Measurements from ENCODE around the gene GORAB.
A peak's percentile ranks its signal among the peaks of the same experiment; 100 is the strongest.

GORAB gene, protein sequence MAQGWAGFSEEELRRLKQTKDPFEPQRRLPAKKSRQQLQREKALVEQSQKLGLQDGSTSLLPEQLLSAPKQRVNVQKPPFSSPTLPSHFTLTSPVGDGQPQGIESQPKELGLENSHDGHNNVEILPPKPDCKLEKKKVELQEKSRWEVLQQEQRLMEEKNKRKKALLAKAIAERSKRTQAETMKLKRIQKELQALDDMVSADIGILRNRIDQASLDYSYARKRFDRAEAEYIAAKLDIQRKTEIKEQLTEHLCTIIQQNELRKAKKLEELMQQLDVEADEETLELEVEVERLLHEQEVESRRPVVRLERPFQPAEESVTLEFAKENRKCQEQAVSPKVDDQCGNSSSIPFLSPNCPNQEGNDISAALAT

DNA sequence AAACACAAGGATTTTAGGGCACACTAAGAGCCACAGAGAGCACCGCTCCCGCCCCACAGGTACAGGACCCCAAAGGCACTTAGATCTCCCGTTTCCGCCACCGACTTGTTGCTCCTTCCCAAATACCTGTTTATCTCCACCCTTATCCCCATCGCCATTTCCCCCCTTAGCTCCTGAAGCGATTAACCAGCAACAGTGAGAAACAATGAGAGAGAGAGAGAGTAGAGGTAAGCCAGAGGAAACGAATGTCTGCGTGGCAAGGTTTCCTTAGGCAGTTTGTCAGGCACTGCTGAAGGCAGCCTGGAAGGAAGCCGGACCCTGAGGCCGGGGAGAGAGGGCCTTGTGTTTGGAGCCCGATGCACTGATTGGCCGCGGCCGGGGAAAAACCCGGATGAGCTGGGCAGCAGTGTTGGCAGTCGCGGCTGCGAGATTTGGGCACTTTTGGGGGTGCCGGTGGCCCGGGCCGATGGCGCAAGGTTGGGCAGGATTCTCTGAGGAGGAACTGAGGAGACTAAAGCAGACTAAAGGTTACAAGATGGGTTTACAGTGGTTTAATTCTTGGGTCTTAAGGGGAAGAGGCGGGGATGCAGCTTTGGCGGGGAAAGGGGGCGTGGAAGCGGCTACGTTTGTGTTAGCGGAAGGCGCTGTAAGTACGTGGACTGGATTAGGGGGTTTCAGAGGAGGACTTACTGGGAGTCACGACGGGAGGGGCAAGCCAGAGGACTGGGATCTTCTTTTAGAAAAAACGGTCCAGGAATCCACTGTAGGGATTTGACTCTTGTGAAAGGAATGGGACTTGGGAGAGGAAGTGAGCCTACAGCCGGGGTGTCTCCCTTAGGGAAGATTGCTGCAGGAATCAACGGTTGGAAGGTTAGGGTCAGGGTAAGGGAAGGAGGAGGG, at the start of gene GORAB:
Gene GORAB, plus strand, starts transcription at position 409 of the 900 bp plus-strand sequence. Its CDS starts 58 bp downstream, at position 467.
- peak; percentile 96 for DNase-seq

DNA sequence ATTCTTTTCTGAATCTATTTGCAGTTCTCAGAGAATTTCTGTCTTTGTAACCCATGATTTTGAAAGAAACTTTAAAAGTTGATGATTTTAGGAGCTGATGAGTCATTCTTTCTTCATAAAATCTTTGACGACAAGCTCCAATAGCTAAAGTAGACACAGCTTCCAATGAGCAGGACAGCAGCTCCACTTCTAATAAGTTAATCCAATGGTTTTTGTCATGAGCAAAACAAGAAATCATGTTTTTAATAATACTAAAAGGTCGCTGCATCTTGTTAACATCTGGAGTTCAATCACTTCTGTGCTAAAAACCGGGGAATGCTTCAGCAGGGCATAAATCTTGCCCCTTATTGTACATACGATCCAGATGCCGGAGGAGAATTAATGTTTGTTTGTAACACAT, 48.9 kb upstream of the GORAB start:
- no peak for DNase-seq

DNA sequence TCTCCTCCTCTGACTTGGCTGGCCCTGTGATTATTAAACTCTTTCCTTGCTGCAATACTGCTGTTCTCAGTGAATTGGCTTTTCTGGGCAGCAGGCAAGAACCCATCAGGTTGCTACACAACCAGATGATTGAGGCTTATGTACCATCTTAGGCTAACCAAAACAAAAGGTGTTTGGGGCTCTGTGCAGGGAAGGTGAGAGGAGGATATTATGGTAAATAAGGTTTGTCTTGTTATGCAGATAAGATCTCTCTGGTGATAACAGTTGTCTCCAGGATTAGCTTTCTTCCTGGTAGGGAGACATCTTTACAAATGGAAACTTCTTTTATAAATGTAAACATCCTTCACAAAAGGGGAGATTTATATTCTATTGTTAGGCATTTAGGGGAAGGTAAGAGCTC, 44.5 kb upstream of the GORAB start:
- DNase-seq: no peak

DNA sequence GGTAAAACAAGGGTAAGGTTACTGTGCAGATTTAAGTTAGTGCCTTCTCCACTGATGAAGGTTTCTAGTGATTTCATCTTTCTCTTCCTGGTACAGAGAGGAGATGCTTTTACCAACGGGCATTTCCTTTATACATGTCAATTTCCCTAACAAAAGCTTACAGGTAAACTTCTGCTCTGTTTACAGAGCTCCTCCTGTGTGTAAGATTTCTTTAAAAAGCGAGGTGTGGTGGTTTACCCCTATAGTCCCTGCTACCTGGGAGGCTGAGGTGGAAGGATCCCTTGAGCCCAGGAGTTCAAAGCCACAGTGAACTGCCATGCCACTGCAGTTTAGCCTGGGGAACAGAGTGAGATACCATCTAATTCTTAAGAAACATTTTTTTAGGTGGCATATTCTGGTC, 40.7 kb upstream of the GORAB start:
- no peak for DNase-seq

DNA sequence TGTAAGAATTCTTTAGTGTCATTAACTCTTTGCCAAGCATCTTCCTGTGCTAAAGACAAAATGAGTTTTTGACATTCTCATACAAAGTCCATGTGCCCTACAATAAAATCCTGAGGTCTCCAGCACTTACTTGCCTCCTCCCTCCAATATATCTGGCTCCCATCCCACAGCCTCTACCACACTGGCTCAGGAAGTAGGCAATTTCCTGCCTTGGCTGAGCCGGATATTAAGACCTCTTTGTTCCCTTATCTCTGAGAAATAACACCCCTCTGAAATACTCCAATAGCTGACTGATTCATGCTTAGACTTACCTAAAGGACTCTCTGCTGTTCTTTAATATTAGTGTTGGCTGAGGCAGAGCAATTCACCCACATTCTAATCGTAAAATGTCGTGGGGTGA, 37.6 kb upstream of the GORAB start:
- DNase-seq: peak; percentile 44

DNA sequence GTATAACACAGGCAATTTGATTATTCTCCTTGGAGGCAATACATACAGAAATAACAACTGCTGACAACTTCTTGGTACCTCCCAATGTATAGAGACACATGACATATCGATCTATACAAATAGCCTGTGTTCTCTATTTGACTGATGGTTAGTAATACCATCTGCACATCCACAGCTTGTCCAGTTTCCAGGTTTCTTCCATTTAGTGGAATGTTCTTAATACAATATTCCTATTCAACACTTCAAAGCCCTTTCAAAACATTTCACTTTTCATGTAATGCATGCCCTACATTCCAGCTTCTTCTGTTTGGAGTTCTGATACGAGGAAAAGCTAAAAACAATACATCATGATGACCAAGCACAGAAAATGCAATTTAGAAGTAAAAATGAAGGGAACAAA, 37.0 kb upstream of the GORAB start:
- DNase-seq: no peak

DNA sequence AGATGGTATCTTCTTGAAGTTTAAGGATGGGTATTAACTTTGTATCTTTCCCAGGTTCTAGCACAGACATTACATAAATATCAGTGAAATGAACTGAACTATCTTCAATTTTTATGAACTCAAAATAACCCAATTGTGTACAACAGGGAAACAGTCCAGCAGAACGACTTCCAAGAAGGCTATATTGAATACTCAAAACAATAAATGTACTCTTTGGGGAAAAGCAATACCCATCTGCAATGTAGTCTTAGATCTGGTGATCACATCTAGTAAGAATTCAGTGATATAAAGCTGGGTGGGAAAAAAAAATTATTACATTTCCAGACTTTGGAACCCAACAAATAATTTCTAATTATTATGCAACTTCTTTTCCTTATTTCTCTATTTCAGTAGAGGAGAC, 33.1 kb upstream of the GORAB start:
- no peak for DNase-seq

DNA sequence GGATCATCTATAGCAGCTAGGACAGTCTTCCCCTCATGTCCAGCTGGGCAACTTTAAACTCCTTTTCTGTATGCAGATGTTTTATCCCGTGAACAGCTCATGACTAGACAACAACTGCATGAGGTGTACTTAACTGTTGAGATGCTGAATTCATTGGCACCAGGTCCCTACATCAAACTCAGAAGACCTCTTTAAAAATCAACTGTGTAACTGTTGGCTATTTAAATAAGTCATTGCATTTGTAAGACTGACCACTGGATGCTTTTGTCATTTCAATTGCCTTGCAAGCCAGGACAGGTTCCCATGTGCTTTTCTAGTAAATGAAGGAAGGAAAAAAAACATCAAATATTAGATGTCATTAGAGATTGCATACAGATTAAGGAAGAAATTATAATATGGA, 28.3 kb upstream of the GORAB start:
- no peak for DNase-seq

DNA sequence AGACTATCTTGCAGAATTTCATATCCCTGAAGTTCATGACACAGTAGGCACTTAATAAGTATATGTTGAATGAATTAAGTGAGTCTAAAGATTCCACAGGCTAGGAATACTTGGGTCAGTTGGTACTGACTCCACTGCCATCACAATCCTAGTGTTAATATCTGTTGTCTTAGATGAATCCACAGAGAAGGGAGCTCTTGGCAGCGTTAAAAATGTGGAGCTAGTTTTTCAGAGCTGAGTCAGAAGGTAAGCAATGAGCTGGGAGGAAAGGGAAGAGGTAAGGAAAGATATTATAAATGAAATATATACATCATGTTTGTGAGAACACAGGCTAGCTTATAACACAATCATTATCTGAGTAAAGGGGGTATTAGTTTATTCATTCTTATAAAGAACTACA, 21.8 kb upstream of the GORAB start:
- DNase-seq: no peak

DNA sequence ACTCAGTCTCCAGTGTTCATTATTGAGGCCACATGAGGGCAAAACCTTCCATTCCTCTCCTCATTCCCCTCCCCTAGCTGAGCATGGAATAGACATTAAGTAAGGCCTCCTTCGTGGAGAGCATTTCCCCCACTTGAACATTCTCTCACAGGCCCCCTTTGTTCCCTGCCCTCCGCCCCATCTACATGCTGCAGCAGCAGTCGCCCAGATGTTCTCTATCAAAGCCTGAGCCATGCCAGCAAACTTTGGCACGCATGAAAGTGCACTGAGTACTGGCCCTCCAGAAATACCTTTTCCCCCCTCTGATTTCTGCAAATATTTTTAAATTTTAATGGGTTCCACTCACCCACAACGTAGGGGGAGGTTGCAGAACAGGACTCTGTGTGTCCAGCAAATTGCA, 20.9 kb upstream of the GORAB start:
- peak; percentile 35 for DNase-seq

DNA sequence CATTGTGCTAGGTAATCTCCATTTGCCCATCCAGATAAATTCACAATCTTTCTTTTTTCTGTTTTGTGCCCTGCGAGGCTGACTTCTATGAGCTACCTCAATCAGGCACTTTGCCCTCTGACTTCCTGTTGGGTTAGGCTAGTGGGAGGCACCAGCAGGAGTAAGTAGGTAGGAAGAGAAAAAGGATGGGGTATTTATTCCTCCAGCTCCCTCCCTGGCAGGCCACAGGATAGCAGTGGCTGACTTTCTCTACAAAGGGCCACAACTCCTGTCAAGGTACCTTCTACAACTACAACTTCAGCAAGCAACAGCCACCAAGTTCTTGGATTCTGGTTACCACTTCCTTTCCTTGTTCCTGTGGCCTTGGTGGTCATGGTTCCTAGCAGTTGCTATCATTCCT, 18.8 kb upstream of the GORAB start:
- DNase-seq: no peak

DNA sequence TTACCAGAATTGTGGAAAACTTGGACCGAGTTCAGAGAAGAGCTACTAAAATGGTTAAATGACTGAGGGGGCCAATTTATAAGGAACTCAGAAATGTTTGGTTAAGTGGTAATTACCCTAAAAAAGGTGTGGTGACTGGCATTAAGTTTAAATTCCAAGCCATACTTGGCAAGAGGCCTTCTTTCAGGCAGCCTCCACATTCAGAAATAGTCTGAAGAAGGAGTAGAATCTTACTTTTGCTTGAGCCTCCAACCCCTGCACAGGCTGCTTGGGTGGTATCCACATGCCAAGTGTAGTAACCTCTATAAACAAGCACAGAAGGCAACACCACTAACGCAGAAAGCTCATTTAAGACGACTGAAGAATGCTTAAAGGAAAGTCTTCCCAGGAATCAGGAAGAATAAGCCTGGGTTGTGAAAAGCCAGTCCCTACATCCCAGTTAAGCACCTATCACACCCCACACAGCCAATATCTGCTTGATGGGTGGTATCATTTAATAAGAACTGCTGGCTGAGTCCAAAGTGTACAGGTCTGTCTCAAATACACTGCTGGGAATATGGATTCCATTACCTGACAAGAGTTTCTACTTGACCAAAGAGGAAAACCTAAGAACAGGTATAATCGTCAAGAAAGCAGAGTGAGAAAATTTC, 13.7 kb upstream of the GORAB start:
- DNase-seq: no peak

DNA sequence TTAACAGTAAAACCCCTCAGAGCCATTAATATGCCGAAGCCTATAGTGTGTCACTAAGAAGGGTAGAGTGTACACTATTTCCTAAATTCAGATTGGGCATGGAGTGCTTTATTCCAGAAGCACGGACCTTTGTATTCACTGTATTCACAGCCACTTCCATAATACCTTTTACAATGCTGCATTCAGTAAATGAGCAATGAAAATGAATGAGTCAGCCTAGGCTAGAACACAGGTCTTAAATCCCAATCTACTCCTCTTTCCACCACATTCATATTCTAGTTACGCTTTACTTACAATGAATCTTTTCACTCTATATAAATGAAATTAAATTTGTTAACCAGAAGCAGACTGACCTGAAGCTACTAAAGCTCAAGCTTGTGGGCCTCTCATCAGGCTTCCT, 13.0 kb upstream of the GORAB start:
- DNase-seq: no peak

DNA sequence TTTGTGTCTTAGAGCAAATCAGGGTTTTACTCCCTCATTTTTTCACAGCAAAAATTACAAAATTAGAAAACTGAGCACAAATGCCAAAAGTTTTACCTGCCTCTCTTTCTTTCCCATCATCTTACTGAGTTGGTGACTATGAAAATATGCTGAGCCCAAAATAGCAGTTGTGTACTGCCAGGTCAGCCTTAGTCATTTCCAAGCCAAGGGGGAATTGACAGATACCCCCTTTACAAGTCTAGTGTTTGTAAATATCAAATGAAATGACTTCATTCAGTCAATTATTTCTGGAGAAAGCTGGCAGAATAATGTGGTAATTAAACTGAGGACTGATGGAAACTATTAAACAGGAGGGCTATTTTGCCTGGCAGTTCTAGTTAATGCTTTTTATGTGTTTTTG, 11.4 kb upstream of the GORAB start:
- DNase-seq: no peak

DNA sequence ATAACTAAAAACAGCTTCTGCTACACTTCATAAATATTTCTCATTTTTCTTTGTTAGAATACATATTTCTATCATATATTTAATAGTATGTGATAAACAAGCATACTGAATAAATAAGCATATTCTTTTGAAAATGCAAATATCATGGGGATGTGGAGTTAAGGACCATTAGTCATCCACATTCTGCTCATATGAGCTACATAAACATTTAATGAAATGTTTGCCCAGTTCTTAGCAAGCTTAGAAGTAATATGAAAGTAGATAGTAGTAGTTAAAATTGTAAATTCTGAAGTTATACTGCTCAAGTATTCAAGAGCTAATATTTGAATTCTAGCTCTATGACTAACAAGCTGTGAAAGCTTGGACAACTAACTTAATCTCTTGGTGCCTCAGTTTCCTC, 10.1 kb upstream of the GORAB start:
- DNase-seq: no peak

DNA sequence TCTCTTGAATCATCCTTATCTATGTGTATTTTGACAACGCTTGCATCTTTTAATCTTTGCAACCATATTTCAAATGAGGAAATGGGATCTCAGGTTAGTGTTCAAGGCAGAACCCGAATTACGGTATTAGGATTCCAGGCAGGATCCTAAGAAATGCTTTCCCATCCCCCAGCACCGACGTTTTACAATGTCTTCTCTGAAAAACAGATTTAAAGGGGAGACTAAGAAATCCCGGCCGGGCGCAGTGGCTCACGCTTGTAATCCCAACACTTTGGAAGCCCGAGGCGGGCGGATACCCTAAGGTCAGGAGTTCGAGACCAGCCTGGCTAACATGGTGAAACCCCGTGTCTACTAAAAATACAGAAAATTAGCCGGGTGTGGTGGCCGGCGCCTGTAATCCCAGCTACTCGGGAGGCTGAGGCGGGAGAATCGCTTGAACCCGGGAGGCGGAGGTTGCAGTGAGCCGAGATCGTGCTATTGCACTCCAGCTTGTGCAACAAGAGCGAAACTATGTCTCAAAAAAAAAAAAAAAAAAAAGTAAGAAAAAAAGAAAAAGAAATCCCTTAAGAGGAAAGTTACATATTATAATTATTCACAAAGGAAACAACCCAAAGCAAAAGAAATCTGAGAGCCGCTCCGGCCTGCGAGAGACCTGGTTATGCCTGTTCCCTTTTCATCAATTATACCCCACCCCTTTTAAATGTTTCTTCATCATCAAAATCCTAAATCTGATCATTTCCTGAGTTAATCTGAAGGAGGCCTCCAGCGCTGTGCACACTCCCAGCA, 801 bp upstream of the GORAB start:
- DNase-seq: peak; percentile 34

DNA sequence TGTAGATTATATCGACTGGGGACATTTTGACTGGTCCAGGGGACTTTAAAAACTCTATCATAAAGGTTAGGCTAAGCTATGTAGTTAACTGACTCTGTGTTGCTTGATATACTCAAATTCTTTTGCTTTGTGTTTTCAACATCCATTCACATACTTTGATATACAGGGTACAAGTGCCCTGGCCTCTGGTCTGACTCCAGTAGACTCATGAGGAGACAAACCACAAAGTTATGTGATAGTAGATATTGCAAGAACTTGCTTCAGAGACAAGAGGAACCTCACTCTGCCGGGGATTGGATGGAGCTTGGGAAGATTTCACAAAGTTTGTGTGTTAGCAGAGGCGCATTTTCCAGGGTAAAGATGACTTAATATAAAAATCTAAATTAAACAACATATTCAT, 1.3 kb downstream of the GORAB start:
- no peak for DNase-seq

DNA sequence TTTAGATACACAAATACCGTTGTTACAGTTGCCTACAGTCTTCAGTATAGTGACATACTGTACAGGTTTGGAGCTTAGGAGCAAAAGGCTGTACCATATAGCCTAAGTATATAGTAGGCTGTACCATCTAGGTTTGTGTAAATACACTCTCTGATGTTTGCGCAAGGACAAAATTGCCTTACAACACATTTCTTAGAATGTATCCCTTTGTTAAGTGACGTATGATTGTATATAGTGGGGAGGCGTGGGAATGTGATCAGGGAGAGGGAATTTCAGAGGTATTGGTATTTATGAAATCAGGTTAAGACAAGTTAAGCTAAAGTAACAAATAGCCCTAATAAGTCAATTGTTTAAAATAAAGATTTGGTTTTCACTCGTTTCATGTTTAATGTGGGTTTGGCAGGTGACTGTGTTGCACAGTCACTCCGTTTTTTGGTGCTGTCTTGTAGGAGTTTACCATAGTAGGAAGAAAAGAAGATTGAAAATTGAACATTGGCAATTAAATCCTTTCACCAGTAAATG, 2.7 kb downstream of the GORAB start:
- DNase-seq: no peak

DNA sequence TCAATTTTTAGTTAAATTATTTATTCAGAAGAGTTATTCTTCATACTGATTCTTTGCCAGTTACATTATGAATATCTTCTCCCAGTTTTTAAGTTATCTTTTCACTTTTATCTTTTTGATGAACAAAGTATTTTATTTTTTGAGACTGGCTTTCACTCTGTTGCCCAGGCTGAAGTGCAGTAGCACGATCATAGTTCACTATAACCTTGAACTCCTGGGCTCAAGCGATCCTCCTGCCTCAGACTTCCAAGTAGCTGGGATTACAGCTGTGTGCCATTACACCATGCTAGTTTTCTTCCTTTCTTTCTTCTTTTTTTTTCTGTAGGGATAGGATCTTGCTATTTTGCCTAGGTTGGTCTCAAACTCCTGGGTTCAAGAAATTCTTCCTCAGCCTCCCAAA, 3.5 kb downstream of the GORAB start:
- no peak for DNase-seq

DNA sequence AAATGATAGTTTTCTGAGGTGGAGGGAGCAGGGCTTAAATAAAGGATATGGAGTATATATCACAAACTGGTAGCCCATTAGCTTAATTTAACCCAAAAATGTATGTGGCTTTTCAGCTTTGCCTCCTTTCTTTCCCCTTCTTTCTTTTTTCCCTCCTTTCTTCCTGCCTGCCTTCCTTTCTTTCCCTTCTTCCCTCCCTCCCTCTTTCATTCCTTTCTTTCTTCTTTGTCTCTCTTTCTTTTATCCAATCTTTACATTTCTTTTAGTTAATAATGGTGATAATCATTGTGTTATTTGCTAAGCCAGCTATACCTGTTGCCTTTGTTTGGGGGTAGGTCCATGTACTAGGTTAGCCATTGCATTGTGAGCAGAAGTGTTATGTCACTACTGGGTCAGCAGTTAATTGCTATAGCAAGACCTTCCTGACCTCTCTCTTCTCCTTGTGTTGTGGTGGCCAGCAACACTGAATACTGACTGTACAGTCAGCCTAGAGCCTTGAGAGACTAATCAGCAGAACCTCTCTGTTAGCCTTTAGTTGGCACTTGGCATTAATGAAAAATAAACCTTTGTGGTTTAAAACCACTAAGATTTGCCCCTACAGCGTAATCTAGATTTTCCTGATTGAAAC, 5.1 kb downstream of the GORAB start:
- DNase-seq: no peak

DNA sequence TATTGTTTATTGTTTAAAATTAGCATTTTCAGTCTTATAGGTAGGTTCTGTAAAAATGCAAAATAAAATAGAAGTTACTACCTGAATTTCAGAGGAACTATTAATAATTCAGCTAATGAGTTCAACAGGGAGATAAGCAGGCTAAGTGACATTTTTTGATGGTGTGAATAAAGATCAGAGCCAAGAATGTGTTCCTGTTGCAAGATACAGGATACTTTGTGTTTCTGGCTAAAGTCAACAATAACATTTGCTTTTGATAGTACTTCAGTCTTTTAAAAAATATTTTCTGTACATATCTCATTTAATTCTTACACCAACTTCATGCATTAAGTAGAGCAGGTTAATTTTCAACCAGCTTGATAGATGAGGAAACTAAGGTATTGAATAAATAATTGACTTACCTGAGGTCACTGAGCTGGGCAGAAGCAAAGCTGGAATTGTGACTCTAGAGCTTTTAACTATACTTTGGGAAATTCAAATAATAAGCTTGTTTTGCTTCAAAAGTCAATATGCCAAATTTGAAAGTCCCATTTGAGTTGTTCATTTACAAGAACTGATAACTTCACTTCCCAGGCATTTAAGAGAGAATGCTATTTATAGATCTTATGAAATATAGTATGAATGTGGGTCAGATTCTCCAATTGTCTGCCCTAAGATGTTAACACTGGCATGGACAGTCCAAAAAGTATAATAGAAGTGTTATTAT, 6.0 kb downstream of the GORAB start:
- no peak for DNase-seq
